HEK293 (cell line): ENCODE results near the gene KRT13.

Source experiments
- MEIS1 ChIP-seq: sonication (generic); formaldehyde crosslinking; IDR thresholded peaks from 2 replicates; pipeline ENCODE4 v1.8.1; 2022; ENCODE audit warnings: missing genetic modification reagents, mild to moderate bottlenecking, borderline replicate concordance
- PRDM10 ChIP-seq: fragments of 450-650 bp; formaldehyde crosslinking; IDR thresholded peaks from 2 replicates; pipeline ENCODE4 v1.5.1; 2016; ENCODE audit warnings: missing biosample characterization, missing genetic modification characterization
- TCF7L2 ChIP-seq: IDR thresholded peaks from 2 replicates; pipeline ENCODE4 v1.6.1; 2011; ENCODE audit warnings: low read depth, mild to moderate bottlenecking, inconsistent platforms, low read length, moderate library complexity, borderline replicate concordance
- ZFHX2 ChIP-seq: fragments of 450-650 bp; formaldehyde crosslinking; conservative IDR thresholded peaks from 2 replicates; pipeline ENCODE4 v1.5.1; 2016; ENCODE audit warnings: missing biosample characterization, missing genetic modification characterization
- ZNF114 ChIP-seq: fragments of 450-650 bp; formaldehyde crosslinking; IDR thresholded peaks from 2 replicates; pipeline ENCODE4 v1.5.0; 2017; ENCODE audit warnings: missing biosample characterization, missing genetic modification characterization
- ZNF121 ChIP-seq: fragments of 450-650 bp; formaldehyde crosslinking; IDR thresholded peaks from 2 replicates; pipeline ENCODE4 v1.5.1; 2016; ENCODE audit warnings: missing biosample characterization, missing genetic modification characterization
- ZNF416 ChIP-seq: fragments of 450-650 bp; formaldehyde crosslinking; IDR thresholded peaks from 2 replicates; pipeline ENCODE4 v1.5.1; 2016; ENCODE audit warnings: missing biosample characterization, missing genetic modification characterization
- ZNF510 ChIP-seq: fragments of 450-650 bp; formaldehyde crosslinking; IDR thresholded peaks from 2 replicates; pipeline ENCODE4 v1.5.1; 2018; ENCODE audit warnings: mild to moderate bottlenecking, missing genetic modification characterization, missing biosample characterization; ENCODE audit not compliant: insufficient replicate concordance
- ZNF629 ChIP-seq: fragments of 450-650 bp; formaldehyde crosslinking; IDR thresholded peaks from 2 replicates; pipeline ENCODE4 v1.5.1; 2017; ENCODE audit warnings: missing biosample characterization, missing genetic modification characterization
- TF ChIP-seq, protein P1 (sequence below): IDR thresholded peaks from 2 replicates; pipeline ENCODE4 v1.6.1; 2011; ENCODE audit warnings: mild to moderate bottlenecking, low read depth, low read length, borderline replicate concordance
- TF ChIP-seq, protein P2 (sequence below): fragments of 450-650 bp; formaldehyde crosslinking; IDR thresholded peaks from 2 replicates; pipeline ENCODE4 v1.5.1; 2017; ENCODE audit warnings: missing biosample characterization, mild to moderate bottlenecking, missing genetic modification characterization, moderate library complexity
- TF ChIP-seq, protein P3 (sequence below): fragments of 450-650 bp; formaldehyde crosslinking; IDR thresholded peaks from 2 replicates; pipeline ENCODE4 v1.5.1; 2016; ENCODE audit warnings: missing biosample characterization, missing genetic modification characterization

DNA sequence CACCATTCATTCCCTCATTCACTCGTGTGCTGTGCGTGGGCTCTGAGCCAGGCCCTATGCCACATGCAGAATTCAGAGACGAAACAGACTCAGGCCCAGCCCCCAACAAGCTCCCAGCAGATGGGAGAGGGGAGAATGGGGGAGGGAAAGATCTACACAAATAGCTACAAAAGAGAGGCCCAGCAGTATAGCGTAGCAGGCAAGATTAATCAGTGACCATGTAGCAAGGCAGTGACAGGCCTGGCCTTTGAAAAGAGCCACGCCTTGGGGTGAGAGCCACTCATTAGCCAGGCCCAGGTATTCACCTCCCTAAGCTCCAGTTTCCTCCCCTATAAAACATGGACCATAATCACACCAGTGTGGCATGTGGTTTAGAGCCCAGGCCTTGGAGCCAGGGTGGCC lies 39.1 kb upstream of the KRT13 start:
- TF ChIP-seq ZNF629 (tag by site-specific recombination) (no peak), ZFHX2 (no peak), TCF7L2 (no peak), PRDM10 (no peak), ZNF416 (tag by site-specific recombination) (no peak), ZNF114 (no peak), ZNF510 (tag by site-specific recombination) (no peak), MEIS1 (no peak), ZNF121 (tag by site-specific recombination) (no peak)
- TF ChIP-seq, protein P1, sequence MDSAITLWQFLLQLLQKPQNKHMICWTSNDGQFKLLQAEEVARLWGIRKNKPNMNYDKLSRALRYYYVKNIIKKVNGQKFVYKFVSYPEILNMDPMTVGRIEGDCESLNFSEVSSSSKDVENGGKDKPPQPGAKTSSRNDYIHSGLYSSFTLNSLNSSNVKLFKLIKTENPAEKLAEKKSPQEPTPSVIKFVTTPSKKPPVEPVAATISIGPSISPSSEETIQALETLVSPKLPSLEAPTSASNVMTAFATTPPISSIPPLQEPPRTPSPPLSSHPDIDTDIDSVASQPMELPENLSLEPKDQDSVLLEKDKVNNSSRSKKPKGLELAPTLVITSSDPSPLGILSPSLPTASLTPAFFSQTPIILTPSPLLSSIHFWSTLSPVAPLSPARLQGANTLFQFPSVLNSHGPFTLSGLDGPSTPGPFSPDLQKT: no peak
- TF ChIP-seq, protein P2, sequence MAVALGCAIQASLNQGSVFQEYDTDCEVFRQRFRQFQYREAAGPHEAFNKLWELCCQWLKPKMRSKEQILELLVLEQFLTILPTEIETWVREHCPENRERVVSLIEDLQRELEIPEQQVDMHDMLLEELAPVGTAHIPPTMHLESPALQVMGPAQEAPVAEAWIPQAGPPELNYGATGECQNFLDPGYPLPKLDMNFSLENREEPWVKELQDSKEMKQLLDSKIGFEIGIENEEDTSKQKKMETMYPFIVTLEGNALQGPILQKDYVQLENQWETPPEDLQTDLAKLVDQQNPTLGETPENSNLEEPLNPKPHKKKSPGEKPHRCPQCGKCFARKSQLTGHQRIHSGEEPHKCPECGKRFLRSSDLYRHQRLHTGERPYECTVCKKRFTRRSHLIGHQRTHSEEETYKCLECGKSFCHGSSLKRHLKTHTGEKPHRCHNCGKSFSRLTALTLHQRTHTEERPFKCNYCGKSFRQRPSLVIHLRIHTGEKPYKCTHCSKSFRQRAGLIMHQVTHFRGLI: no peak
- TF ChIP-seq, protein P3, sequence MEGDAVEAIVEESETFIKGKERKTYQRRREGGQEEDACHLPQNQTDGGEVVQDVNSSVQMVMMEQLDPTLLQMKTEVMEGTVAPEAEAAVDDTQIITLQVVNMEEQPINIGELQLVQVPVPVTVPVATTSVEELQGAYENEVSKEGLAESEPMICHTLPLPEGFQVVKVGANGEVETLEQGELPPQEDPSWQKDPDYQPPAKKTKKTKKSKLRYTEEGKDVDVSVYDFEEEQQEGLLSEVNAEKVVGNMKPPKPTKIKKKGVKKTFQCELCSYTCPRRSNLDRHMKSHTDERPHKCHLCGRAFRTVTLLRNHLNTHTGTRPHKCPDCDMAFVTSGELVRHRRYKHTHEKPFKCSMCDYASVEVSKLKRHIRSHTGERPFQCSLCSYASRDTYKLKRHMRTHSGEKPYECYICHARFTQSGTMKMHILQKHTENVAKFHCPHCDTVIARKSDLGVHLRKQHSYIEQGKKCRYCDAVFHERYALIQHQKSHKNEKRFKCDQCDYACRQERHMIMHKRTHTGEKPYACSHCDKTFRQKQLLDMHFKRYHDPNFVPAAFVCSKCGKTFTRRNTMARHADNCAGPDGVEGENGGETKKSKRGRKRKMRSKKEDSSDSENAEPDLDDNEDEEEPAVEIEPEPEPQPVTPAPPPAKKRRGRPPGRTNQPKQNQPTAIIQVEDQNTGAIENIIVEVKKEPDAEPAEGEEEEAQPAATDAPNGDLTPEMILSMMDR (tag by site-specific recombination): no peak
